Bronchial epithelial cell (primary cell): ENCODE measurements around the gene PRR19. TPM values are rescaled to one million over a fixed set of nuclear protein-coding genes. Genes with fewer than 3 reads are reported as not detected.

Experiments used
- DNase-seq: peaks from one replicate; pipeline ENCODE4 v3.0.0-alpha.2; 2010; ENCODE audit warnings: low read depth
- FAIRE-seq: peaks from 2 replicates; lab custom pipeline; 2011; peaks lifted over from hg19 to GRCh38; lab: Jason Lieb, UNC
- H3K27me3 ChIP-seq: 2 replicates; pipeline ENCODE4 v1.5.1; 2011; ENCODE audit warnings: low read length; ENCODE audit not compliant: control insufficient read depth, insufficient read depth
- H3K36me3 ChIP-seq: 2 replicates; pipeline ENCODE4 v1.5.1; 2011; ENCODE audit warnings: low read length; ENCODE audit not compliant: control insufficient read depth, insufficient read depth
- H3K4me3 ChIP-seq: 2 replicates; pipeline ENCODE4 v1.5.1; 2011; ENCODE audit warnings: mild to moderate bottlenecking, low read depth, low read length, control low read depth
- total RNA-seq: library from RNA; depleted of rRNA; stranded (reverse); fragments of >200 nt; gene quantifications from 2 replicates; pipeline ENCODE4 v1.2.1, GENCODE V29; 2014
- TF ChIP-seq, protein P1 (sequence below): IDR thresholded peaks from 2 replicates; pipeline ENCODE4 v1.5.1; 2011; ENCODE audit warnings: mild to moderate bottlenecking, moderate library complexity, low read length, control low read depth, inconsistent platforms; ENCODE audit not compliant: insufficient read depth, severe bottlenecking

PRR19 gene
- total RNA-seq, 1 donor from 2014 or later, result not detected

DNA sequence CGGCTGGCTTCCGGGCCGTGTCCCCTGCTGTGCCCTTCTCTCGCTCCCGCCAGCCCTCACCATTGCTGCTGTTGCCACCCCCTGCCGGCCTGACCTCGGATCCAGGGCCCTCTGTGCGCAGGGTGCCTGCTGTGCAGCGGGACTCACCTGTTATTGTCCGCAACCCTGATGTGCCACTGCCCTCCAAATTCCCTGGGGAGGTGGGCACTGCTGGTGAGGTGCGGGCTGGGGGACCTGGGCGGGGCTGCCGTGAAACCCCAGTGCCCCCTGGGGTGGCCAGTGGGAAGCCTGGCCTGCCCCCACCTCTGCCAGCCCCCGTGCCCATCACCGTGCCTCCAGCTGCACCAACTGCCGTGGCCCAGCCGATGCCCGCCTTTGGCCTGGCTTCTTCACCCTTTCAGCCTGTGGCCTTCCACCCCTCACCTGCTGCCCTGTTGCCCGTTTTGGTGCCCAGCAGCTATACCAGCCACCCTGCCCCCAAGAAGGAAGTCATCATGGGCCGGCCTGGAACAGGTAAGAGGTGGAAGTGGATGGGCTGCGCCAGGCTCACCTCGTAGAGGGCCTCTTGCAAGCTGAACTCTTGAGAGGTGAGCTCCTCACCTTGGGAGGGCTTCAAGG lies 27.8 kb upstream of the PRR19 start:
- DNase-seq (no peak), FAIRE-seq (no peak)
- Histone ChIP-seq H3K36me3 (peaks cover 17% of the 10 kb centered on the region), H3K27me3 (no peaks in the 10 kb centered on the region), H3K4me3 (no peak overlapping the region)
- TF ChIP-seq, protein P1, sequence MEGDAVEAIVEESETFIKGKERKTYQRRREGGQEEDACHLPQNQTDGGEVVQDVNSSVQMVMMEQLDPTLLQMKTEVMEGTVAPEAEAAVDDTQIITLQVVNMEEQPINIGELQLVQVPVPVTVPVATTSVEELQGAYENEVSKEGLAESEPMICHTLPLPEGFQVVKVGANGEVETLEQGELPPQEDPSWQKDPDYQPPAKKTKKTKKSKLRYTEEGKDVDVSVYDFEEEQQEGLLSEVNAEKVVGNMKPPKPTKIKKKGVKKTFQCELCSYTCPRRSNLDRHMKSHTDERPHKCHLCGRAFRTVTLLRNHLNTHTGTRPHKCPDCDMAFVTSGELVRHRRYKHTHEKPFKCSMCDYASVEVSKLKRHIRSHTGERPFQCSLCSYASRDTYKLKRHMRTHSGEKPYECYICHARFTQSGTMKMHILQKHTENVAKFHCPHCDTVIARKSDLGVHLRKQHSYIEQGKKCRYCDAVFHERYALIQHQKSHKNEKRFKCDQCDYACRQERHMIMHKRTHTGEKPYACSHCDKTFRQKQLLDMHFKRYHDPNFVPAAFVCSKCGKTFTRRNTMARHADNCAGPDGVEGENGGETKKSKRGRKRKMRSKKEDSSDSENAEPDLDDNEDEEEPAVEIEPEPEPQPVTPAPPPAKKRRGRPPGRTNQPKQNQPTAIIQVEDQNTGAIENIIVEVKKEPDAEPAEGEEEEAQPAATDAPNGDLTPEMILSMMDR, result no peak

DNA sequence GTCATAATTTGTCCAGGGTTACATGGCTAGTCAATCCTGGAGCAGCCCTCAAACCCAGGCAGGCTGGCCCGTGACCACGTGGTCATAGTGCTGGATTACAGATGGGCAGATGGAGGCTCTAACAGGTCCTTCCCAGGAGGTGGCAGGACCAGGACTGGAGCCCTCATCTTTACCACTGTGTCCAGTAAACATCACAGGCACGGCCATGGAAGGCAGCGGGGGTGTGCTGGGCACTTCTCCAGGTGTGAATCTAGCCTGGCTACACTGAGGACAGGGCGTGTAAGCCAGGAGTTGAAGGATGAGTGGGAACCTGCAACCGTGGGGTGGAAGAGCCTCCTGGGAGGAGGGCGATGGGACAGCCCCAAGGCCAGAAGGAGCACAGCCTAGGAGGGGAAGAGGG lies 26.8 kb upstream of the PRR19 start:
- FAIRE-seq (no peak), DNase-seq (no peak)
- H3K27me3 ChIP-seq, result no peaks in the 10 kb centered on the region
- peaks cover 17% of the 10 kb centered on the region for H3K36me3 ChIP-seq
- TF ChIP-seq, protein P1, result no peak
- no peak overlapping the region for H3K4me3 ChIP-seq

DNA sequence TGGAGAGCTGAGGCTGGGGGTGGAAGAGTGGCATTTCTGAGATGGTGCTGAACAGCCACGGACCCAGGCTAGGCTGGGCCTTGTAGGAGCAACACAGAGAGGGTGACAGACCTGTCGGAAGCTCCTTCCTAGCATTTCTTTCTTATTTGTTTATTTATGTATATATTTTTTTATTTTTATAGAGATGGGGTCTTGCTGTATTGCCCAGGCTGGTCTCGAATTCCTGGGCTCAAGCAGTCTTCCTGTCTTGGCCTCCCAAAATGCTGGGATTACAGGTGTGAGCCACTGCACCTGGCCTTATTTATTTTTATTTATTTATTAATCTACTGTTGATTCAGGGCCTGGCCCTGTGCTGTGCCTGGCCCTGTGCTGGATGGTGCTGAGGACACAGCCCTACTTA lies 26.4 kb upstream of the PRR19 start:
- DNase-seq, result no peak
- H3K36me3 ChIP-seq, result peaks cover 17% of the 10 kb centered on the region
- H3K27me3 ChIP-seq, result no peaks in the 10 kb centered on the region
- no peak overlapping the region for H3K4me3 ChIP-seq
- TF ChIP-seq, protein P1, result no peak
- no peak for FAIRE-seq

DNA sequence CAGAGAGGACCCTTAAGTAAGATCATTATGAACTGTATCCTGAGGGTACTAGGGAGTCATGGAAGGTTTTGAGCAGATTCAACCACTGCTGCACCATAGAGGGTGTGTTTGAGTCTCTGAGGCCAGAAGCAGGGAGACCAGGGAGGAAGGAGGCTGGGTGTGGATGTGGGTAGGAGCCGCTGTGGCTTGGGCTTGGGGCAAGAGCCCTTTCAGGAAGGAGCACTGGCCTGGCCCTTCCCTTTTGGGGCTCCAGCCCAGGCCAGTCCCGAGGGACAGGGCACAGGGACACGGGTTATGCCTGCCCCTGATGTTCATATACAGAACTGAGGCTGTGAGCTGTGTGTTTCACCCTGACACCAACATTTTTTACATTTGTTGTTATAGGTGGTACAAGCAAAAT lies 25.6 kb upstream of the PRR19 start:
- Histone ChIP-seq H3K36me3 (peaks cover 16% of the 10 kb centered on the region), H3K4me3 (no peak overlapping the region), H3K27me3 (no peaks in the 10 kb centered on the region)
- DNase-seq, result no peak
- no peak for FAIRE-seq
- TF ChIP-seq, protein P1, result no peak

DNA sequence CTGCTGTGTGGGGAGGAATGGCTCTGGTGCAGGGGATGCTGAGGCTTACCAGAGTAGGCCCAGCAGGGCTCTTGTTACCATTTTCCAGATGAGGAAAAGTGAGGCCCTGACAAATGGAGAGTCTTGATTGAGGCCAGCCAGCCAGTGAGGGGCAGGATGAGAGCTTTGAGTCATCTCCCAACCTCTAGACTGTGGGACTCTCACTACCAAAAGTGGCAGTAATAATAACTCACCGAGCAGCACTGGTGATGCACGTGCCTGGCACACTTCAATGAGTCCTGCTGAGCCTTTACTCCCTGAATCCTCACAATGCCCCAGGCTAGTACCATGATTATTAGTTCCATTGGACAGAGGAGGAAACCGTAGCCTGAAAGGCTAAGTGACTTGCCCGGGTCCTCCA lies 25.1 kb upstream of the PRR19 start:
- H3K4me3 ChIP-seq, result no peak overlapping the region
- H3K27me3 ChIP-seq, result no peaks in the 10 kb centered on the region
- TF ChIP-seq, protein P1, result no peak
- DNase-seq (peak; percentile 68), FAIRE-seq (no peak)
- peaks cover 16% of the 10 kb centered on the region for H3K36me3 ChIP-seq
